Measurements from ENCODE around the gene PLCB1.

PLCB1 gene

GRCh38 chr20:8401556-8401955 is 269.5 kb downstream of the PLCB1 start:
- no peak overlapping the region for H3K4me2 ChIP-seq (ENCODE audit: low read depth, low read length, poor library complexity, severe bottlenecking)
- H3F3A ChIP-seq (ENCODE audit: low read depth), result no peaks in the 10 kb centered on the region
- no peak overlapping the region for H3K9ac ChIP-seq (ENCODE audit: low read depth, low read length, poor library complexity, severe bottlenecking)
- no peak overlapping the region for H3K4me3 ChIP-seq (ENCODE audit: low read length, poor library complexity, severe bottlenecking)
- no peak overlapping the region for H2AFZ ChIP-seq (ENCODE audit: low read length)
- H3K36me3 ChIP-seq (ENCODE audit: insufficient read depth, low read length), result no peaks in the 10 kb centered on the region
- H3K4me1 ChIP-seq (ENCODE audit: insufficient read depth, low read length, poor library complexity, severe bottlenecking), result peaks cover 19% of the 10 kb centered on the region
- H3K27me3 ChIP-seq (ENCODE audit: insufficient read depth, low read length, poor library complexity, severe bottlenecking), result no peaks in the 10 kb centered on the region
- TF ChIP-seq CTCF (conservative IDR thresholded peaks at IDR 0.05; ENCODE audit: low read length) (no peak), EZH2phosphoT487 (IDR thresholded peaks at IDR 0.05; ENCODE audit: borderline replicate concordance) (no peak)
- peaks cover 3% of the 10 kb centered on the region; the same call in 1 of the 2 replicates for H3K79me2 ChIP-seq (ENCODE audit: insufficient read depth, low read length)
- no peaks in the 10 kb centered on the region for H3K9me3 ChIP-seq (ENCODE audit: insufficient read depth, low read depth, low read length)
- peaks cover 2% of the 10 kb centered on the region for H4K20me1 ChIP-seq (ENCODE audit: insufficient read depth, low read length, poor library complexity, severe bottlenecking)
- H3K9me2 ChIP-seq (replicated peaks; ENCODE audit: low read depth, low read length), result no peaks in the 10 kb centered on the region

- H3K79me2 ChIP-seq (ENCODE audit: insufficient read depth, low read length), result peaks cover 3% of the 10 kb centered on the region; the same call in 1 of the 2 replicates
Measured at GRCh38 chr20:8402798-8403197, 270.7 kb downstream of the PLCB1 start.

GRCh38 chr20:8404912-8405635 is 273.0 kb downstream of the PLCB1 start:
- TF ChIP-seq EZH2phosphoT487 (IDR thresholded peaks at IDR 0.05; ENCODE audit: borderline replicate concordance) (no peak), CTCF (conservative IDR thresholded peaks at IDR 0.05; ENCODE audit: low read length) (no peak)
- Histone ChIP-seq H3K27me3 (ENCODE audit: insufficient read depth, low read length, poor library complexity, severe bottlenecking) (no peaks in the 10 kb centered on the region), H3K79me2 (ENCODE audit: insufficient read depth, low read length) (peaks cover 3% of the 10 kb centered on the region; the same call in 1 of the 2 replicates), H3K4me1 (ENCODE audit: insufficient read depth, low read length, poor library complexity, severe bottlenecking) (peaks cover 11% of the 10 kb centered on the region), H3K4me3 (ENCODE audit: low read length, poor library complexity, severe bottlenecking) (no peak overlapping the region), H3K9me2 (replicated peaks; ENCODE audit: low read depth, low read length) (no peaks in the 10 kb centered on the region), H3K9ac (ENCODE audit: low read depth, low read length, poor library complexity, severe bottlenecking) (no peak overlapping the region), H2AFZ (ENCODE audit: low read length) (no peak overlapping the region), H3K36me3 (ENCODE audit: insufficient read depth, low read length) (no peaks in the 10 kb centered on the region), H3F3A (ENCODE audit: low read depth) (no peaks in the 10 kb centered on the region), H4K20me1 (ENCODE audit: insufficient read depth, low read length, poor library complexity, severe bottlenecking) (no peaks in the 10 kb centered on the region), H3K4me2 (ENCODE audit: low read depth, low read length, poor library complexity, severe bottlenecking) (no peak overlapping the region), H3K9me3 (ENCODE audit: insufficient read depth, low read depth, low read length) (peaks cover 4% of the 10 kb centered on the region; the same call in 1 of the 2 replicates)

More at GRCh38 chr20:8402798-8403197, 270.7 kb downstream of the PLCB1 start:
- Histone ChIP-seq H3K36me3 (ENCODE audit: insufficient read depth, low read length) (no peaks in the 10 kb centered on the region), H3K4me2 (ENCODE audit: low read depth, low read length, poor library complexity, severe bottlenecking) (no peak overlapping the region), H2AFZ (ENCODE audit: low read length) (no peak overlapping the region), H3K27me3 (ENCODE audit: insufficient read depth, low read length, poor library complexity, severe bottlenecking) (no peaks in the 10 kb centered on the region), H3K9me3 (ENCODE audit: insufficient read depth, low read depth, low read length) (peaks cover 4% of the 10 kb centered on the region; the same call in 1 of the 2 replicates), H3K9ac (ENCODE audit: low read depth, low read length, poor library complexity, severe bottlenecking) (no peak overlapping the region), H3K4me3 (ENCODE audit: low read length, poor library complexity, severe bottlenecking) (no peak overlapping the region), H3K4me1 (ENCODE audit: insufficient read depth, low read length, poor library complexity, severe bottlenecking) (peaks cover 19% of the 10 kb centered on the region), H4K20me1 (ENCODE audit: insufficient read depth, low read length, poor library complexity, severe bottlenecking) (peaks cover 2% of the 10 kb centered on the region), H3K9me2 (replicated peaks; ENCODE audit: low read depth, low read length) (no peaks in the 10 kb centered on the region), H3F3A (ENCODE audit: low read depth) (no peaks in the 10 kb centered on the region)
- no peak for TF ChIP-seq EZH2phosphoT487 (IDR thresholded peaks at IDR 0.05; ENCODE audit: borderline replicate concordance)
- no peak for TF ChIP-seq CTCF (conservative IDR thresholded peaks at IDR 0.05; ENCODE audit: low read length)
